ENCODE measurements around the gene NCAM2.

NCAM2 gene

GRCh38 chr21:21216047-21216446 lies 217.8 kb downstream of the NCAM2 start:
- DNase-seq (ENCODE audit: low spot score) = no peak

GRCh38 chr21:21226472-21226871 lies 228.3 kb downstream of the NCAM2 start:
- no peak for DNase-seq (ENCODE audit: low spot score)

GRCh38 chr21:21230672-21231071 lies 232.5 kb downstream of the NCAM2 start:
- no peak for DNase-seq (ENCODE audit: low spot score)

GRCh38 chr21:21231913-21232312 lies 233.7 kb downstream of the NCAM2 start:
- no peak for DNase-seq (ENCODE audit: low spot score)

GRCh38 chr21:21232320-21232719 lies 234.1 kb downstream of the NCAM2 start:
- peak; percentile 80 for DNase-seq (ENCODE audit: low spot score)

- no peak for DNase-seq (ENCODE audit: low spot score)
These were observed 234.8 kb downstream of the NCAM2 start for GRCh38 chr21:21233051-21233450.

GRCh38 chr21:21236996-21237395 lies 238.8 kb downstream of the NCAM2 start:
- no peak for DNase-seq (ENCODE audit: low spot score)

- DNase-seq (ENCODE audit: low spot score) = no peak
These were observed 240.6 kb downstream of the NCAM2 start for GRCh38 chr21:21238629-21239400.

GRCh38 chr21:21241391-21241790 lies 243.2 kb downstream of the NCAM2 start:
- DNase-seq (ENCODE audit: low spot score) = no peak

- no peak for DNase-seq (ENCODE audit: low spot score)
These were observed 247.8 kb downstream of the NCAM2 start for GRCh38 chr21:21246007-21246406.

- no peak for DNase-seq (ENCODE audit: low spot score)
These were observed 249.2 kb downstream of the NCAM2 start for GRCh38 chr21:21247424-21247823.

GRCh38 chr21:21262048-21262447 lies 263.8 kb downstream of the NCAM2 start:
- no peak for DNase-seq (ENCODE audit: low spot score)

GRCh38 chr21:21268061-21268471 lies 269.9 kb downstream of the NCAM2 start:
- peak; percentile 35 for DNase-seq (ENCODE audit: low spot score)

GRCh38 chr21:21268885-21269284 lies 270.7 kb downstream of the NCAM2 start:
- no peak for DNase-seq (ENCODE audit: low spot score)

- no peak for DNase-seq (ENCODE audit: low spot score)
These were observed 281.1 kb downstream of the NCAM2 start for GRCh38 chr21:21279193-21279901.

GRCh38 chr21:21283810-21284209 lies 285.6 kb downstream of the NCAM2 start:
- no peak for DNase-seq (ENCODE audit: low spot score)

GRCh38 chr21:21286170-21286798 lies 288.1 kb downstream of the NCAM2 start:
- DNase-seq (ENCODE audit: low spot score) = no peak

GRCh38 chr21:21290751-21291150 lies 292.5 kb downstream of the NCAM2 start:
- no peak for DNase-seq (ENCODE audit: low spot score)

- no peak for DNase-seq (ENCODE audit: low spot score)
These were observed 293.8 kb downstream of the NCAM2 start for GRCh38 chr21:21291883-21292569.

- DNase-seq (ENCODE audit: low spot score) = no peak
These were observed 297.1 kb downstream of the NCAM2 start for GRCh38 chr21:21295303-21295702.

- DNase-seq (ENCODE audit: low spot score) = no peak
These were observed 299.0 kb downstream of the NCAM2 start for GRCh38 chr21:21297211-21297610.

- DNase-seq (ENCODE audit: low spot score) = no peak
These were observed 302.8 kb downstream of the NCAM2 start for GRCh38 chr21:21301013-21301412.
